Cardiac muscle cell (in vitro differentiated cells and primary cell): ENCODE measurements around the gene GDF11. TPM values are rescaled to one million over a fixed set of nuclear protein-coding genes. Genes with fewer than 3 reads are reported as not detected.

Experiments
- DNase-seq, 2 donors: peaks; one replicate each; pipeline versions ENCODE4 v3.0.0 to v3.0.0-alpha.2; 2010 to 2017; ENCODE audit warnings: low read depth in 1 of 2, low spot score in 1 of 2
- H3K27ac ChIP-seq: fragments of 200-600 bp; sonication (generic); 2 replicates; pipeline ENCODE4 v1.5.1; 2016
- H3K27me3 ChIP-seq: fragments of 200-600 bp; sonication (generic); 2 replicates; pipeline ENCODE4 v1.6.0; 2016; ENCODE audit warnings: control low read depth
- H3K36me3 ChIP-seq: fragments of 200-600 bp; sonication (generic); 2 replicates; pipeline ENCODE4 v1.5.1; 2016; ENCODE audit warnings: control low read depth
- H3K4me1 ChIP-seq: fragments of 200-600 bp; sonication (generic); 2 replicates; pipeline ENCODE4 v1.8.1; 2017; ENCODE audit warnings: low read depth, mild to moderate bottlenecking, mixed run types
- H3K4me3 ChIP-seq: fragments of 200-600 bp; sonication (generic); 2 replicates; pipeline ENCODE4 v1.5.1; 2016; ENCODE audit warnings: mild to moderate bottlenecking
- H3K9me3 ChIP-seq: fragments of 200-600 bp; sonication (generic); 2 replicates; pipeline ENCODE4 v1.5.1; 2017; ENCODE audit warnings: low read depth, mild to moderate bottlenecking, control low read depth
- polyA plus RNA-seq: library from polyadenylated mRNA; unstranded; fragments of >200 nt; fragmentation: Nextera tagmentation; extraction: Ambion mirVana; gene quantifications from 2 replicates; pipeline ENCODE4 v1.2.1, GENCODE V29; 2016
- total RNA-seq: library from RNA; depleted of rRNA; stranded (reverse); fragments of >200 nt; gene quantifications from 2 replicates; pipeline ENCODE4 v1.2.3, GENCODE V29; 2016
- TF ChIP-seq, protein P1 (sequence below): IDR thresholded peaks from 2 replicates; pipeline ENCODE4 v1.5.1; 2012; ENCODE audit warnings: low read depth, mild to moderate bottlenecking, low read length

GDF11 gene
- total and polyA plus RNA-seq, 2 experiments from 2014 or later, result 13.5 to 54.2 TPM

GRCh38 chr12:55727643-55728185 is 15.2 kb upstream of the GDF11 start:
- peaks cover 17% of the 10 kb centered on the region for H3K4me1 ChIP-seq
- peaks cover 11% of the 10 kb centered on the region for H3K36me3 ChIP-seq
- peak overlapping the region; percentile 90 for H3K27ac ChIP-seq
- peak overlapping the region; percentile 82 for H3K4me3 ChIP-seq
- H3K27me3 ChIP-seq, result no peaks in the 10 kb centered on the region
- TF ChIP-seq, protein P1, sequence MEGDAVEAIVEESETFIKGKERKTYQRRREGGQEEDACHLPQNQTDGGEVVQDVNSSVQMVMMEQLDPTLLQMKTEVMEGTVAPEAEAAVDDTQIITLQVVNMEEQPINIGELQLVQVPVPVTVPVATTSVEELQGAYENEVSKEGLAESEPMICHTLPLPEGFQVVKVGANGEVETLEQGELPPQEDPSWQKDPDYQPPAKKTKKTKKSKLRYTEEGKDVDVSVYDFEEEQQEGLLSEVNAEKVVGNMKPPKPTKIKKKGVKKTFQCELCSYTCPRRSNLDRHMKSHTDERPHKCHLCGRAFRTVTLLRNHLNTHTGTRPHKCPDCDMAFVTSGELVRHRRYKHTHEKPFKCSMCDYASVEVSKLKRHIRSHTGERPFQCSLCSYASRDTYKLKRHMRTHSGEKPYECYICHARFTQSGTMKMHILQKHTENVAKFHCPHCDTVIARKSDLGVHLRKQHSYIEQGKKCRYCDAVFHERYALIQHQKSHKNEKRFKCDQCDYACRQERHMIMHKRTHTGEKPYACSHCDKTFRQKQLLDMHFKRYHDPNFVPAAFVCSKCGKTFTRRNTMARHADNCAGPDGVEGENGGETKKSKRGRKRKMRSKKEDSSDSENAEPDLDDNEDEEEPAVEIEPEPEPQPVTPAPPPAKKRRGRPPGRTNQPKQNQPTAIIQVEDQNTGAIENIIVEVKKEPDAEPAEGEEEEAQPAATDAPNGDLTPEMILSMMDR, result no peak
- peak in 1 of 2 donors; percentile 71 for DNase-seq
- H3K9me3 ChIP-seq, result no peaks in the 10 kb centered on the region

DNA sequence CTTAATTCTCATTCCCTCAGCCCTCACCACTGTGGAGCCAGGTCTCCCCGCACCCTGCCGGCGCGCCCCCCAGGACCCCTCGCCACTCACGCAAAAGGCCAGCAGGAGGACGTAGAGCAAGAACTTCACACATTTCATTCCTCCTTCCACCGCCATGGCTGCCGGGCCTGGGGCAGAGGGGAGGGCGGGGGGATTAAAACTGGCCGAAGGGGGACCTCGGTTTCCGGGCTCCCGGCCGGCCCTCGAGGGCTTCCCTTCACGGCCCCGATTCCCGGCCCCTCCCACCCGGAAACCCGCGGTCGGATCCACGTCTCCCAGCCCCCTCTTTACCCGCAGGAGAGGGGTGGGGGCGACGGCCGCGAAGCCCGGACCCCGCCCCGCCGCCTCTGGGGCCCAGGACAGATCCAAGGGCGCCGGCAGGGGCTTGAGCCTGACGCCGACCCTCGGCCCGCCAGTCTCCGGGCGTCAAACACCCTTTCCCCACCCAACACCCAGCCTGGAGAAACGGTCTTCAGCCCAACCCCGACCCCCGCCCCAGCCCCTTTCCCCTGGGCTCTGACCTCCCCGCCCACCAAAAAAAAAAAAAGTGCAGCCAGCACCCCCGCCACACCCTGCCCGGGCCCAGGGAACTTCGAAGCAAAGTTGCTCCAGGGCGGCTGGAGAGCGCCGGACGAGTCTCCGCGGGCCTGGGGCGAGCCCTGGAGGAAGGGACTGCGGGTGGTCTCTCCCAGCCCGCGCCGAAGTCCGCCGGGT is 14.6 kb upstream of the GDF11 start:
- peak overlapping the region; percentile 90 for H3K27ac ChIP-seq
- peak overlapping the region; percentile 82 for H3K4me3 ChIP-seq
- TF ChIP-seq, protein P1, result no peak
- no peaks in the 10 kb centered on the region for H3K9me3 ChIP-seq
- DNase-seq, result peak; percentile 74 to 84
- no peaks in the 10 kb centered on the region for H3K27me3 ChIP-seq
- H3K4me1 ChIP-seq, result peaks cover 17% of the 10 kb centered on the region
- H3K36me3 ChIP-seq, result peaks cover 11% of the 10 kb centered on the region

DNA sequence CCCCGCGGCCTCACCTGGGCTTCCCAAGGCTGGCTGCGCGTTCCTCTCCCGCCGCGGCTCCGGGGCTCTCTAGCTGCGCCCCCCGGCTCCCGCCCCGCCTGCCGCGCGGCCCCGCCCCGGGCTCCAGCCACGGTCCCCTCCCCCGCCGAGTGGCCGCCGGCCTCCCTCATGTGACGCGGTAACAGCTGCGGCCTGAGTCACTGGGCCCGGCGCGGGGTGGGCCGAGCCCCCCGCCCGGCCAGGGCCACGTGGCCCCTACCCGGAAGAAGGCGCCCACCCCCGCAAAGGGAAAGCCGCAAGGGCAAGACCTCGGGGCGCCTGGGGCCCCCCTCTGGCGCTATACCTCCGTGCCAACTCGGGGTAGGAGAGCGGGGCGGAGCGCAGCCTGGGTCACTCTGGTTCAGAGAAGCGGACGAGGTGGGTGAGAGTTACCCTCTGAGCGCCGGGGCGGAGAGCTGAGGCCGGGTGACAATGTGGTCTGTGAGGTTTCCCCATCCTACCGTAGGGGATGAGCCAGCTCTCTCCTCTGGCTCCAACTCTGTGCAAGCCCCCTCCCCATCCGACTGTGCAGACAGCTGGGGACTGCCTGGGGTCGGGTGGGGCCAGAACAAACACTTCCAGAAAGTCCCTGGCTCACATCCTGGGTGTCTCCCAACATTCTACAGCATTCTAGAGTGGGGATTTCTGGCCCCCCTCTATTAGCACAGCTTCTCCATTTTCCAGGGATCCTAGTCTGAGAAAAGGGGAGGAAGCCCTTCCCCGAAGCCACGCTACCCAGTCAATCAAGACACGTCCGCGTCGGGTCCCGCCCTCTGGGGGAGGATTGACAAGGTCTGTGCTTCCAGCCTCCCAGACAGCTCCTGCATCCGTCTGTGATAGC is 13.7 kb upstream of the GDF11 start, which contains the start of gene CD63:
CD63 (minus strand) TSS at position 71 of the 880 bp plus-strand sequence. CDS start 668 bp downstream, outside the sequence.
- peak; percentile 91 to 98 for DNase-seq
- Histone ChIP-seq H3K27ac (peak within 1 kb of the TSS; percentile 90), H3K4me1 (peaks cover 17% of the 10 kb centered on the region), H3K27me3 (no peaks in the 10 kb centered on the region), H3K4me3 (peak within 1 kb of the TSS; percentile 82), H3K36me3 (peaks cover 11% of the 10 kb centered on the region), H3K9me3 (no peaks in the 10 kb centered on the region)
- TF ChIP-seq, protein P1, result no peak

GRCh38 chr12:55729819-55730818 is 12.8 kb upstream of the GDF11 start:
- H3K27me3 ChIP-seq, result no peaks in the 10 kb centered on the region
- DNase-seq, result peak in 1 of 2 donors; percentile 65
- H3K4me3 ChIP-seq, result peak overlapping the region; percentile 82
- H3K36me3 ChIP-seq, result peaks cover 7% of the 10 kb centered on the region
- H3K4me1 ChIP-seq, result peaks cover 17% of the 10 kb centered on the region
- H3K27ac ChIP-seq, result peak overlapping the region; percentile 90
- TF ChIP-seq, protein P1, result peak; percentile 9
- H3K9me3 ChIP-seq, result no peaks in the 10 kb centered on the region

- Histone ChIP-seq H3K9me3 (no peaks in the 10 kb centered on the region), H3K27me3 (no peaks in the 10 kb centered on the region), H3K36me3 (no peaks in the 10 kb centered on the region), H3K4me1 (peaks cover 22% of the 10 kb centered on the region), H3K4me3 (no peak overlapping the region), H3K27ac (no peak overlapping the region)
- no peak for DNase-seq
- TF ChIP-seq, protein P1, result no peak
Observed at GRCh38 chr12:55732288-55732687, 10.6 kb upstream of the GDF11 start.
